Sciatic nerve (tissue), 2 donors: Measurements from ENCODE around the gene HCN4. TPM values are rescaled to one million over a fixed set of nuclear protein-coding genes. Genes with fewer than 3 reads are reported as not detected.
"Not testable (repeated sequence)": the region's sequence is repeated elsewhere in the genome, so short reads cannot be mapped to it uniquely, and the experiment has no call there.

ENCODE experiments used
- ATAC-seq: fragments of 200-7000 bp; cut with Tn5 transposase; one replicate; pipeline ENCODE4 v1.9.1; 2020; ENCODE audit warnings: mild to moderate bottlenecking, moderate library complexity
- DNase-seq: peaks from one replicate; pipeline ENCODE4 v3.0.0-alpha.2; 2020; ENCODE audit warnings: low spot score
- intact Hi-C: fragments of 100-400 bp; cut with DNase I; formaldehyde crosslinking; loops from one replicate; pipeline ENCODE4 v1.14.2; 2022
- total RNA-seq: library from RNA; stranded (reverse); fragmentation: NEBNext Ultra II Directional; extraction: Animal tissue kit (Norgen Biotek cat#: 25700); gene quantifications from one replicate; pipeline ENCODE4 v1.2.1, GENCODE V29; 2021
- donor health status: DM: no; HTN: no; CAD: no.
- donor health status: DM: no; HTN: no; CAD: no.

The HCN4 gene
- total RNA-seq, 1 donor from 2014 or later = not detected

GRCh38 chr15:73318463-73319351, 50.1 kb downstream of the HCN4 start:
- DNase-seq = peak; percentile 36

DNA sequence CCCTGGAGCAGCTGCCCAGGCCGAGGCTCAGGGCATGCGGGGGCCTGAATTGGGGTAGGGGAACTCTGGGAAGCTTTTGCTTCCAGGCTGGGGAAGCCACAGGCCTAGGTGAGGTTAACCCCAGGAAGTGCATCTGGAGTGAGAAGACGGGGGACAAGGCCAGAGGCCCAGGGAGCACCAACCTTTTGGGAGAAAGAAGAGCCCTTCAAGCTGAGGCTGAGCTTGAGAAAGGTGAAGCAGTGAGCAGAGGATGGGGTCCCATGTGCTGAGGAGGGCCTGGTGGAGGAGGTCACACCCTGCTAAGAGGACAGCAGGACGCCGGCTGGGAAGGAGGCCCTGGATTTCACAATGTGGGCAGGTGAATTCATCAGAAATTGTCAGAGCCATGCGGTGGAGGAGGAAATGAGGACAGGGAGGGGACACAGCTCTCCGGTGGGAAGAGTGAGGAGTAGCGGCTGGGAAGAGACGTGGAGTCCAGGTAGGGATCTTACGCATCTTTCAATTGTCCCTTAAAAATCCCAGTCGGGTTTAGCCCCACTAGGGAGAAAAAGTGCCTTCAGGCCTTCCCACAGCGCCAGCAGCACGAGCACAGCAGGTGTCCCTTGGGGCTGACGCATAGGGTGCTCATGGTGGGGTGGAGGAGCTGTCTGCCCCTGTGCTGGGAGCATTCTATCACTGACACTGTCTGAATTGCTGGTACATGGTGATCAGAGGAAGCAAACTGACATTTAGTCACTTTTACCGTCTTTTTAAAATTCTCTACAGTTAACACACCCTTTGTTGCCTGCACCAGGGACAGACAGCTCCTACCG, 50.9 kb downstream of the HCN4 start:
- DNase-seq = peak; percentile 14
- intact Hi-C loops = no loop called here
- no peak for ATAC-seq

More at GRCh38 chr15:73318463-73319351, 50.1 kb downstream of the HCN4 start:
- ATAC-seq = no peak
- intact Hi-C loops = no loop called here

DNA sequence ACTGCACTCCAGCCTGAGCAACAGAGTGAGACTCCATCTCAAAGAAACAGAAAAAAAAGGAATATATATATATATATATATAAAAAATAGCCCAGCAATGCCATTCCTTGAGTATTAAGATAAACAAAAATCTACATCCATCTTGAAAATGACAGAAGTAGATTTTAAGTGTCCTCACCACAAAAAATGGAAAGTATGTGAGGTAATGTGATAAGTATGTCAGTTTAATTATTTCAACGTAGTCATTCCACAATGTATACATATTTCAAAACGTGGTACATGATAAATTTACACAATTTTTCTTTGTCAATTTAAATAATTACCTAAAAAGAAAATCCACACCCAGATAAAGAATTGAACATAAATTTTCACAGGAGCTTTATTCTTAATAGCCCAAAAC, 54.9 kb downstream of the HCN4 start:
- DNase-seq (no peak), ATAC-seq (no peak)
- intact Hi-C loops = no loop called here

- ATAC-seq (no peak), DNase-seq (no peak)
- intact Hi-C loops = no loop called here
Observed at GRCh38 chr15:73308305-73308704, 60.5 kb downstream of the HCN4 start.

GRCh38 chr15:73305331-73306211, 63.2 kb downstream of the HCN4 start:
- intact Hi-C loops = no loop called here
- ATAC-seq = no peak

DNA sequence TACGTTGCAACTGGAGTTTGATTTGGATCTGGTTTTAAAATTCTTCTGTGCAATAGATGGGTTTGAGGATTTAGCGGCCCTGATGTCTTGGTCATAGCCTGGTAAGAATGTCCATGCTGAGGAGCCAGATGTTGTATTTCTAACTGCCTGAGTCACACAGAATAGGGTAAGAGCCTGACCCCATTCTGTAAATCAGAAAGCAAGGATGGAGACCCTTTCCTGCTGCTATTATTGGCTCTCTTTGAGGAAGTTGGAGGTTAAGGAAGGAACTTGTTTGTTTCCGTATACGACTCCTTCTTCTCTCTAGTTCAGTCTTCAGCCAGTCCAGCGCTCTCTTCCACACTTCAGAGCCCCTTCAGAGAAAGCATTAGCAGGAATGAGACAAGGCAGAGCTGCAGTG, 65.1 kb downstream of the HCN4 start:
- intact Hi-C loops = no loop called here
- no peak for ATAC-seq
- DNase-seq = no peak

More at GRCh38 chr15:73305331-73306211, 63.2 kb downstream of the HCN4 start:
- DNase-seq = no peak

- intact Hi-C loops, DNase-seq, ATAC-seq: not testable (repeated sequence)
Observed at GRCh38 chr15:73300286-73300685, 68.5 kb downstream of the HCN4 start.

DNA sequence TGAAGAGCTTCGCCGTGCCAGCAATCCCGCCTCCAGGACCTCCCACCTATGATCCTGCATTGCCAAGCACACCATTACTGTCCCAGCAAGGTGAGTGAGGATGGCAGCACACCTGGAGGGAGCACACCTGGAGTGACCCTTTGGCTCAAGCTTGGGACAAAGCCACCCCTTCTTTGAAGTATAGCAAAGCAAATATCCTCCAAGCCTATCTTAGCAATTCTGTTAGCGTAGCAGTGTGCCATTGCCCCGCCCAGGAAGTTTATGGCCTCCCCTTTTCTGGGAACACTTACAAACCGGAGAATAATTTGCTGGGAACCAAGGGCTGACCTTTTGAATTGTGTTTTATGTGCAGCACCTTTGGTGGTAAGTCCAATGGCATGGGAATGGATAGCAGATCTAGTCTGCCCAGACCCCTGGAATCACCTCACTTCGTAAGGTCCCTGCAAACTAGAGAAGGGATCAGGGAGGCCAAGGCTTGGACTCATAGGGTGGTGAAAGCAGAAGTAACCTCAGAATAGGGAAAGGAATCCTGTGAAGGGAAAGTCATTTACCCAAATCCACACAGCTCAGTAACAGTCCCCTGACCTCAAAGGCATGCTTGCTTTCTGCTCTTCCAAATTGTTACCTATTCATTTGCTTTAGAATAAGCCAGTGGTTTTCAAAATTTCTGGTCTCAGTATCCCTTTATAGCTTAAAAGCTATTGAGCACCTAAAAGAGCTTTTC, 70.1 kb downstream of the HCN4 start:
- intact Hi-C loops = no loop called here
- DNase-seq = no peak

GRCh38 chr15:73296609-73297353, 72.0 kb downstream of the HCN4 start:
- intact Hi-C loops = no loop called here

More for the DNA sequence above, 70.1 kb downstream of the HCN4 start:
- no peak for ATAC-seq

DNA sequence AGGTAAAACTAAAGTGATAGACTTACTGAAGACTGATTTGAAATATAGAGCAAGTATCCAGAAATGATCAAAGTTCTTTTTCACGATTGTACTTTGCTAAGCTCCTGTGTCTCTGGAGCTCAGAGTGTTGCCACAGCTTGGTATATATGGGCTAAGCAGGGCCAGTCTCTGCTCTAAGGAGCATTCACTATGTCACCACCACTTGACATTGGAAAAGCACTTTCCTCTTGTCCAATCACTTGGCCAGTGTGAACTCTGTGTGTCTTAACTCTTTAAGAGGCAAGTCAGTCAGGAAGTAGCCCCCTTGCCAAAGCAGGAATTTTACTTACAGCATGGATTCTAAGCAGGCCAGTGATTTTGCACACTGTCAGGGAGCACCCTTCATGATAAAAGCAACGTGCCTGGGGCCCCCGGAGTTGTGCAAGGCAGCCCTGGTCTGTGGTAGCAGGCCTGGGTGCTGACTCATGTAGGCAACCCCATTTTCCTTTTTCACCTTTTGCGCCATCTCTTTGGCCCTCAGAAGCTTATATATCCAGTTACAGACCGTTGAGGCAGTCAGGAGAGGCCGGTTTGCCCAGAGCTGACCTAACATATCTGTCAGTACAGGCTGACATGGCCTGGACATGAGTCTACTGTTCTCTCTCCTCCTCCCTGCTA, 73.0 kb downstream of the HCN4 start:
- no peak for DNase-seq
- no peak for ATAC-seq
- intact Hi-C loops = no loop called here

More at GRCh38 chr15:73296609-73297353, 72.0 kb downstream of the HCN4 start:
- DNase-seq = no peak
- ATAC-seq = no peak

- ATAC-seq (no peak), DNase-seq (no peak)
- intact Hi-C loops = no loop called here
Observed at GRCh38 chr15:73293773-73294172, 75.0 kb downstream of the HCN4 start.

GRCh38 chr15:73291441-73291840, 77.3 kb downstream of the HCN4 start:
- intact Hi-C loops = no loop called here
- DNase-seq (no peak), ATAC-seq (no peak)

DNA sequence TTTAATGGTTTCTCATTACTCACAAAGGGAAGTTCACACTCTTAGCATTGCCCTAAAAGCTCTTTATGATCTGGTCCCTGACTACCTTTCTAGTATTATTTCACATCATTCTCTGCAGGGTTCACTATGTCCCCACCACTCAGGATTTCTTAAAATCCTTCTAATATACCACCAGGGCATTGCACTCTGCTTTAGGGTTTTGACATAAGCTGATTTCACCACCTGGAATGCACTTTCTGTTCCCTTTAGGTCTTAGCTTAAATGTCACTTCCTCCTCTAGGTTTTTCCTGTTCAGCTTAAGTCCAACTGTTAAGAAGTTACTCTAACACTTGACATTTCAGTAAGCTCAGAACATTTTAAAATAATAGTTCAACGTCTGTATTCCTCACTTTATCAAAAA, 81.7 kb downstream of the HCN4 start:
- ATAC-seq (no peak), DNase-seq (no peak)
- intact Hi-C loops = no loop called here

GRCh38 chr15:73286311-73286710, 82.4 kb downstream of the HCN4 start:
- no peak for ATAC-seq
- DNase-seq = no peak
- intact Hi-C loops = no loop called here

DNA sequence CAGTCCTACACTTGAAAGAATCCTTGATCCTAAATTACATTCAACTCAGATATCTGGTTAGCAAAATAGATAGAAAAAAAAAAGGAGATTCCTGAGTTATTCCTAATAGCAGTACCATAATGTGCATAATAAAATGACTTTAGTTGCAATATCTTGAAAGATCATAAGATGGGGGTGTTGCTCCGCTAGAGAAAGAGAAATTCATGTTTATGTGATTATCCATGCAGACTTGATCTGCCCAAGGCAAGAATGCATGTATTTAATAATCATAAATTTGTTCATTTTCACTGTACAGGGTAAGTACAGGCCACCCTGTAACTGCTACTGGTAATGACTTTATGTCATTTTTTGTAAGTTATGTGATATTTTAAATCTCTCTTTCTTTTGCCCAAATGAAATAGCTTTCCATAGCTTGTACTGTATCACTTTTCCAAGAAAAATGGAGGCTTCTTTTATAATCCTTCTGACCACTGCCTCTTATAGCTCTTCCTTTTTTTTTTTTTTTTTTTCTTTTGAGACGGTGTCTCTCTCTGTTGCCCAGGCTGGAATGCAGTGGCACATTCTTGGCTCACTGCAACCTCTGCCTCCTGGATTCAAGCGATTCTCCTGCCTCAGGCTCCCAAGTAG, 84.6 kb downstream of the HCN4 start:
- intact Hi-C loops = no loop called here
- ATAC-seq (no peak), DNase-seq (no peak)

DNA sequence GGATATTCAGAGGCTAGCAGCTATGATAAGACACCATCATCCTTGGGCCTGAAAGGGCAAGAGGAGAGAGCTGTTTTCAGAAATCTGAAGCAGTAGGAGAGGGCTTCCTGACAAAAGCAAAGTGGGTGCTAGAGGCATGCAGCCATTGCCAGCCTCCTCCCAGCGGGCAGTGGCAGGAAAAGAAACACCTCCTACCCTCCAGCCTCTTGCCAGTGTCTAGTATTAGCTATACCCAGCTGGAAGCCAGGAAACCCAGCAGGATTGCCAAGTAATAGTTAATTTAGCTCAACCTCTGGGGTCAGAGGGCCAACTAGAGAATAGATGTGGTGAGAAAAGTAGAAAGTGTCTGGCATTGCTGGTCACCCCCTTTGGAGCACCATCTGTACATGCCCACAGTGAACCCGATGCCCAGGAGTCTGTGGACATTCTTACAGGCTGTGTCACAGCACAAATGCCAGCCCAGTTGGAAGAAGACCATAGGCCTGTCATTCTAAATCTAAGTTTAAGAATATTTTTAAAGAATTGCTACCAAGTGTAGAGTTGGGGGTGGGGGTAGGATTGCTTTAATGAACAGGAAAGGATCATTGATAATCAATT, 85.3 kb downstream of the HCN4 start:
- intact Hi-C loops = no loop called here
- DNase-seq (no peak), ATAC-seq (no peak)
